GM12892 (cell line): ENCODE data around the gene WNT3.

ENCODE experiments used
- POLR2A ChIP-seq: IDR thresholded peaks from 2 replicates; pipeline ENCODE4 v1.6.1; 2011; ENCODE audit warnings: low read depth, low read length, control low read depth
- POLR2AphosphoS5 ChIP-seq: IDR thresholded peaks from 2 replicates; pipeline ENCODE4 v1.6.1; 2011; ENCODE audit warnings: low read depth, low read length, control low read depth

DNA sequence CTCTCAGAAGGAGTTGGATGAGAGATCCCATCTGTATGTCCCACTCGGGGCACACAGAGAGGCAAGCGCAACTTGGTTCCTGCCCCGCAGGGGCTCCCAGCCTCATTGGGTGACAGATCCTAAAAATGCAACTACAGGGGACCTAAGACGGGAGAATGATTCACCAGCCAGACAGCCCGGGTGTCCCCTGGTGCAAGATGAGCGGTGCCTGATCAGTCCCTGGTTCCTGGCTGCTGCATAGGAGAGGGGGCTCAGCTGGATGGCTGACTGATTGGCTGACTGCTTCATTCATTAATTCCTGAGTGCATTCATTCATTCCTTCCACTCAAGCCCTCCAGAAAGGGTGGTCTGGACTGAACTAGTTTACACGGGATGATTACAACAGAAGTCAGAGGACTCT, 22.0 kb downstream of the WNT3 start:
- TF ChIP-seq POLR2A, result no peak
- no peak for TF ChIP-seq POLR2AphosphoS5
